Epithelial cell of proximal tubule (primary cell): ENCODE data around the gene BABAM2. TPM values are rescaled to one million over a fixed set of nuclear protein-coding genes. Genes with fewer than 3 reads are reported as not detected.
A peak's percentile ranks its signal among the peaks of the same experiment; 100 is the strongest.

Experiments
- DNase-seq: peaks from one replicate; pipeline ENCODE4 v3.0.0-alpha.2; 2011; ENCODE audit warnings: low read depth
- H3K4me3 ChIP-seq: 2 replicates; pipeline ENCODE4 v1.5.1; 2011; ENCODE audit warnings: low read depth, mild to moderate bottlenecking, low read length
- CTCF ChIP-seq: conservative IDR thresholded peaks from 2 replicates; pipeline ENCODE4 v1.5.1; 2012; ENCODE audit warnings: low read depth, mild to moderate bottlenecking, low read length
- total RNA-seq: library from RNA; depleted of rRNA; stranded (reverse); fragments of >200 nt; gene quantifications from 2 replicates; pipeline ENCODE4 v1.2.3, GENCODE V29; 2015

BABAM2 gene
- total RNA-seq, 1 donor from 2014 or later, result 23.6 TPM

- H3K4me3 ChIP-seq, result no peak overlapping the region
- TF ChIP-seq CTCF, result no peak
- DNase-seq, result no peak
Measured at GRCh38 chr2:27940982-27941381, 50.5 kb downstream of the BABAM2 start.

- no peak overlapping the region for H3K4me3 ChIP-seq
- no peak for DNase-seq
- no peak for TF ChIP-seq CTCF
Measured at GRCh38 chr2:27942612-27943547, 52.4 kb downstream of the BABAM2 start.

- peak overlapping the region; percentile 19 for H3K4me3 ChIP-seq
- TF ChIP-seq CTCF, result no peak
- DNase-seq, result no peak
Measured at GRCh38 chr2:27946530-27947060, 56.1 kb downstream of the BABAM2 start.

GRCh38 chr2:27952070-27952469, 61.5 kb downstream of the BABAM2 start:
- no peak for DNase-seq
- no peak overlapping the region for H3K4me3 ChIP-seq
- TF ChIP-seq CTCF, result no peak

- no peak for TF ChIP-seq CTCF
- no peak for DNase-seq
- H3K4me3 ChIP-seq, result no peak overlapping the region
Measured at GRCh38 chr2:27953077-27953476, 62.5 kb downstream of the BABAM2 start.

GRCh38 chr2:27954221-27954673, 63.7 kb downstream of the BABAM2 start:
- no peak for DNase-seq
- TF ChIP-seq CTCF, result no peak
- H3K4me3 ChIP-seq, result no peak overlapping the region
